ENCODE data around the gene PATE3.

The PATE3 gene

DNA sequence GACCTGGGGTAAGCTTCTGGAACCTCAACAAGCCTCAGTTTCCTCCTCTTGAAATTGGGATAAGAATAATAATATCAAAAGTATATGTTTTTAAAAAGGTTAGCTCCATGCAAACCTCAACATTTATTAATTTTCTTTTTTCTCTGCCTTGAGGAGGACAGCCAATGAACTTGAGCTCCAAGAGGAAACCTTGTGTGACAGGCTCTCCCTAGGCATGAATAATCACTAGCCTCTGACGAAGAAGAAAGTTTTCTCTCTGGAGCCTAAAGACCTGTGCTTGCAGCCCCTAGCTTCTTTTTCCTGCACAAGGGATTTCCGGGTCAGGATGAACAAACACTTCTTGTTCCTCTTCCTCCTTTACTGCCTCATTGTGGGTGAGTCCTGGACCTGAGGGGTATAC lies at the start of gene PATE3:
Gene PATE3 (plus strand): TSS at position 301 of the 400 bp plus-strand sequence. CDS start 25 bp downstream, at position 326.
- DNase-seq, result no peak

DNA sequence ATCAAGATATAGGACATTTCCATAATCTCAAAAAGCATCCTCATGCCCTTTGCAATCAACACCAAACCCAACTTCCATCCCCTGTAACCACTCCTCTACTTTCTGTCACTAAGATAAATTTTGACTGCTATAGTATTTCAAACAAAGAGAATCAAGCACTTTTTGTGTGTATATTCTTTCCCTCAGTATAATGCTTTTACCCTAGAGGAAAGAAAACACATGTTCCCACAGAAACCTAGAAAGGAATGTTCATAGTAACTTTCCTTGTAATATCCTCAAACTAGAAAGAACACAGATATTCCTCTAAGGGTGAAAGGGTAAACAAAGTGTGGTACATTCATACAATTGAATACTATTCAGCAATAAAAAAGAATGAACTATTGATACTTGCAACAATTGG lies 47.3 kb upstream of the PATE3 start:
- DNase-seq, result no peak

DNA sequence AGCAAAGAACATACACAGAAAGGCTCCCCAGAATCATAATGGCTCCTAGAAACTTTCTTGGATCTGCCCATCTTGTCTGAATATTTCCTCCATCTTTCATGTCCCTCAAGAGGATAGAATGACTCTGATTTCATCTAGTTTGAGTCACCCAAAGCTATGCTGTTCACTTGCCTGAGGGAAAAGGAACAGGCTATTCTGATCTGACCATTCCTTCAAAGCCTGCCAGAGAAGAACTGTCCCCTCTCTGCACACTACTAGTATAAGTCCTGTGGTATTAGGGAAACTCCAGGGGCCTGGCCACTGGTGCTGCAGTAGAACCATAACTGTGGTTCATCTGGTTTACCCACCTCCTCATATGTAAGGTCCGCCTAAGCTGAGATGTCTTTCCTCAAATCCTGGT lies 44.2 kb upstream of the PATE3 start:
- no peak for DNase-seq

DNA sequence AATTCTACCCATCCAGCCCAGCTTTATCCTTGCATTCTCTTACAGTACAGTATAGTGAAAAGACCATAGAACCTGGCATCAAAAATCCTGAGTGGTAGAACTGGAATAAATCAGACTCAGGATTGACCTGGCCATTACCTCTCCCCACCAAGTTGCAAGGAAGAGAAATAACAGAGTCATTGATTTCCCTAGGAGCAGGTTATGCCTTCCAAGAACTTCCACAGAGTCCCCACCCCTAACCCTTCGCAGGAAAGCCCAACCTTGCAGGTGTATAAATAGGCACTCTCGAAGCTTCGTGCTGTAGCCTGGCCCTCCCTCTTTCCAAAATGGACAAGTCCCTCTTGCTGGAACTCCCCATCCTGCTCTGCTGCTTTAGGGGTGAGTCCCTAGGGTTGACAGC lies 41.9 kb upstream of the PATE3 start, which contains the start of gene PATE1:
Gene PATE1 (plus strand): TSS at position 301 of the 400 bp plus-strand sequence. CDS start 26 bp downstream, at position 327.
- DNase-seq, result no peak

DNA sequence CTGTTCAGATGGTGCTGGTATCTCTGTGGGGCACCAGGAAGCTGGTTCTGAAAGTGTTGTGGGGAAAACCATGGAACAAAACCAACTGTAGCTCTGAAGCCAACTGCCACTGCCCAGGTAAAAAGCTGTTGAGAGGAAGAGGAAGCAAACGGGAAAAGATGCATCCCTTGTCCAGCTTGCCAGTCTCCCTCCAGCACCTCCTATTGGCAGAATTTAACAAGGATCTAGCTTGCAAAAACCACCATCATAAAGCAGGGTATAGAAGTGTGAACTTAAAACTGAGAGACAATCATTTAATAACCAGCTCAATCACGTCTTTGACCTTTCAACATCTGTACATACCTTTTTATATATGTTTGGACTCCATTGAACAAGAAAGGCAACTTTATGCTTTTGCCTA lies 37.3 kb upstream of the PATE3 start:
- DNase-seq, result no peak

- no peak for DNase-seq
Measured at GRCh38 chr11:125756050-125756449, 31.9 kb upstream of the PATE3 start.

- no peak for DNase-seq
Measured at GRCh38 chr11:125762445-125762844, 25.5 kb upstream of the PATE3 start.

- DNase-seq, result no peak
Measured at GRCh38 chr11:125763483-125763882, 24.4 kb upstream of the PATE3 start.

DNA sequence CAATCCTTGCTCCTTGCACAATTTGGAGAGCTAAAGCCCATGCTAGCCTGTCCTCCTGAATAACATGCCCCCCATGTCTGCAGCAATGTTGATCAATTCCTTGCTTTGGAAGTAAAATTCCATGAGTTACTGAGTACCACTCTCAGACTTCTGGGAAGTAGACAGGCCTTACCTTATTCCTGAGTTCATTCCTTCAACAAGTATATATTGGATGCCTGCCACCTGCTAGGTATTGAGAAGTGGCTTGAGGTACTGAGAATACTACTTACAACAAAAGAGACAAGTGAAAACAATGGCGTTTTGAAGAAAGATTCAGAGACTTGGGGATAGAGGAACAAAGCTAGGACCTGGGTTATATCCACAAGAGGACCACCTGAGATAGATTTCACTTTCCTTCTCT lies 21.7 kb upstream of the PATE3 start:
- no peak for DNase-seq

DNA sequence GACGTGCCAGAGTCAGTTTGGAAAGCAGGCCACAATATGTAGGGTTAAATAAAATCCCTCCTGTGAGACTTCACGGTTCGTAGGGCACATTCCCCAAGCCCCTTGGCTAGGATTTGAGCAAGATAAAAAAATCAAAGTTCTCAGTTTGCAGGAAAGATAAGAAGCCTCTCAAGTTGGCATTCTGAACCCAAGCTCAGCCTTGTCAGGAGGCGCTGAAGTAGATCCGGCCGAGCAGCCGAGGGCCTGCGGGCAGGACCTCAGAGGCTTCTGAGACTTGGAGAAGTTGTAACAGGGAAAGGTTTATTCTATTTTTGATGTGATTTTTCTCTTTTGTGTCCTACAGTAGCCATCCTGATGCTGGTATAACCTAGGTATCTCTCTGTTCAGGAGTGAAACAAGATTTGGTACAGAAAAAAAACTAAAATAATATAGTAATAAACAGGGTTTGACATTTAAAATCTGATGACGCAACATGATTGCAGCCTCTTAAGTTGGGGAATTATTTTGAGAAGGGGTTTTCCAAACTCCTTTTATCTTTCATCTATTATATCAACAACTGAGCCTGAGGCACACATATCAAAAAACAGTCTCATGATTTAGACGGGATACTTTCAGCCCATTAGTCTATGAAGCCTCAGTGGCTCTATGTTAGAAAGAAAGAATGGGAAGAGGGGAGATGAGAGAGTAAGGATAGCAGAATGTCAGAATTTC lies 19.4 kb upstream of the PATE3 start:
- no peak for DNase-seq

- DNase-seq, result no peak
Measured at GRCh38 chr11:125770583-125770982, 17.3 kb upstream of the PATE3 start.

DNA sequence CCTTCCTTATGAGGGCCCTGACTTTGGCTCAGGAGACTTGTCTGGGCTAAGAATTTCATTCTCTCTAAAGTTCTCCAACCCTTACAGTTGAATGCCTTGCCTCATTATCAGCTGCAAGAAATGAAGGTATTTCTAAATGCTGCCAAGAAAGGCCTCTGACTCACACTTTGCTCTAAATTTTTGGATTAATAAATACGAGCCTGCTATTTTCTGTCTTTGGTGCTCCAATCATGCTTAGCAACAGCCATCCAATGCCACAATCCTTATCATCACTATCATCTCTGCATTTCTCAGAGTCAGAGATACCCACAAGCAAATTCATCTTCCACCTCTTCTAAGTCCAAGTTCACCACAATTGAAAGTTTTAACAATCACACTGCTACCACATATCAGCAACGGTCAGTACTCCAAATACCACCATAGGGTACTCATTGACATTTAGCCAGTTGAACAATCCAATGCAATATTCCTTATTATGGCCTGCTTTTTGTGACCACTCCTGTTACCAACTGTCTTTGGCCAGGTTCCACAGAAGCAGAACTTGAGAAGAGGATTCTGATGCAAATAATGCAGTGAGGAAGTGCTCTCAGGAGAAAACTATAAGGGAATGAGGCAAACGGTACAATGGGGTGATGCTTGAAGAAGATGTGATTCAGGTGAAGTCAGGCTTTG lies 15.0 kb upstream of the PATE3 start:
- DNase-seq, result no peak

GRCh38 chr11:125773516-125773915 lies 14.4 kb upstream of the PATE3 start:
- DNase-seq, result no peak

- no peak for DNase-seq
Measured at GRCh38 chr11:125777309-125777708, 10.6 kb upstream of the PATE3 start.

DNA sequence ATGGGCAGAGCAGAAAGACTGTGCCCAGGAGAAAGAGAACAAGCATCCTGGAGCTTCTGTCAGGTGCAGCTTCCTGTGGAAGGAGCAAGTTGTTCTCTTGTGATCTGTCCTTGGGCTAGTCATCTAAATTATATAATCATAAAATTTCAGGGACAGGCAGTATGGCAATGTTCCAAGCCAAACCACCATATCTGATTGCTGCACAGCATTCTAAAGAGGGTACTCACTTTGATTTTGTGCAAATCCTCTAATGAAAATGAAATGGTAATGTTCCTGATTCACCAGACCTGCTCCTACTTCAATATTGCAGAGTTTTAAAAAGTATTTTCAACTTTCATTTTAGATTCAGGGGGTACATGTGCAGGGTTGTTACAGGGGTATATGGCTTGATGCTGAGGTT lies 9.2 kb upstream of the PATE3 start, which contains the start of gene PATE2:
Gene PATE2 (minus strand): TSS at position 101 of the 400 bp plus-strand sequence. CDS start 55 bp downstream, at position 46.
- DNase-seq, result no peak

GRCh38 chr11:125784678-125785077 lies 3.2 kb upstream of the PATE3 start:
- no peak for DNase-seq

- no peak for DNase-seq
Measured at GRCh38 chr11:125790825-125791224, 2.9 kb downstream of the PATE3 start.

DNA sequence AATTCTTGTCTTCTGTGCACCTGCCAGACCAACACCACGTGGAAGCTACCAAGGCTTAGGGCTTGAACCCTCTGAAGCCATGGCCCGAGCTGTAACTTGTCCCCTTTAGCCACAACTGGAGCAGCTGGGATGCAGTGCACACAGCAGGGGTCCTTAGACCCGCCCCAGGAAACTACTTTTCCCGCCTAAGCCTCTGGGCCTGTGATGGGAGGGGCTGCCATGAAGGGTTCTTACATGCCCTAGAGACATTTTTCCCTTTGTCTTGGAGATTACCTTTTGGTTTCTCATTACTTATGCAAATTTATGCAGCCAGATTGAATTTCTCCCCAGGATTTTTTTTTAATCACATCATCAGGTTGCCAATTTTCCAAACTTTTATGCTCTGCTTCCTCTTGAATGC lies 9.7 kb downstream of the PATE3 start:
- DNase-seq, result no peak

DNA sequence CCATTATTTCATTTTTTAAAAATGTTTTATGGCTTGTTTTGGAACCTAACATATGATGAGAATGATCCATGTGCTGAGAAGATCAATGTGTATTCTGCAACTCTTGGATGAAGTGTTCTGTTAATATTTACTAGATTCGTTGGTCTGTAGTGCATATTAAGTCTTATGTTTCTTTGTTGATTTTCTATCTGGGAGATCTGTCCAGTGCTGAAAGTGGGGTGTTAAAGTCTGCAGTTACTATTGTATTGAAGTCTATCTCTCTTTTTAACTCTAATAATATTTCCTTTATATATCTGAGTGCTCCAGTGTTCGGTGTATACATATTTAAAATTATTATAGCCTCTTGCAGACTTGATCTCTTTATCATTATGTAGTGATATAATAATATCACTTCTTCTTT lies 11.9 kb downstream of the PATE3 start:
- no peak for DNase-seq

DNA sequence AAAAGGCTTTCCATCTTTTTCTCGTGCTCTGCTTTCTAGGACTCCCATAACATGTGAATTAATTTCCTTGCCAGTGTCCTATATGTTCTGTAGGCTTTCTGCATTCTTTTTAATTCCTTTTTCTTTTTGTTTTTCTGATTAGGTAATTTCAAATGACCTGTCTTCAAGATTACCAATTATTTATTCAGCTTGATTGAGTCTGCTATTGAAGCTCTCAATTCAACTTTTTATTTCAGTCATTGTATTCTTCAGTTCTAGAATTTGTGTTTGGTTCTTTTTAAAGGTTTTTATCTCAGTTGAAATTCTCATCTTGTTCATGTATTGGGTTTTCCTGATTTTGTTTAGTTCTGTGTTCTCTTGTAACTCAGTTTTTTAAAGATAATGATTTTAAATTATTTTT lies 14.5 kb downstream of the PATE3 start:
- DNase-seq, result no peak

GRCh38 chr11:125807909-125808308 lies 20.0 kb downstream of the PATE3 start:
- DNase-seq, result no peak

DNA sequence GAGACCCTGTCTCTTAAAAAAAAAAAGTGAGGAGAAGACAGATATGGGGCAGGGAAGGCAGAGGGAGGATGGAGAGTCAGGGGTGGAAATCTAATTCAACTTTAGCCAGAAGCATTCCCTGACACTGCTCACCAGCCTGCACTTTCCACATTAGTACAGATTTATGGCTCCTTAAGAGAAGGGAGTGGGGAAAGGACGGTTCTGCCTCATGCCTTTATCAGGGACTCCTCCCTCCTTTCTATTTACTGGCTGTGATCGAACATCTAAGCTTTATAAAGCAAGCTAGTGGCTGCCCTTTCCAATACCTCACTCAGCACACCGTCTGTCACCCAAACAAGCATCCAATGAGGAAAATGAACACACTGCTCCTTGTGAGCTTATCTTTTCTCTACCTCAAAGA lies 45.1 kb downstream of the PATE3 start, which contains the start of gene PATE4:
Gene PATE4 (plus strand): TSS at position 301 of the 400 bp plus-strand sequence. CDS start 44 bp downstream, at position 345.
- DNase-seq, result no peak

DNA sequence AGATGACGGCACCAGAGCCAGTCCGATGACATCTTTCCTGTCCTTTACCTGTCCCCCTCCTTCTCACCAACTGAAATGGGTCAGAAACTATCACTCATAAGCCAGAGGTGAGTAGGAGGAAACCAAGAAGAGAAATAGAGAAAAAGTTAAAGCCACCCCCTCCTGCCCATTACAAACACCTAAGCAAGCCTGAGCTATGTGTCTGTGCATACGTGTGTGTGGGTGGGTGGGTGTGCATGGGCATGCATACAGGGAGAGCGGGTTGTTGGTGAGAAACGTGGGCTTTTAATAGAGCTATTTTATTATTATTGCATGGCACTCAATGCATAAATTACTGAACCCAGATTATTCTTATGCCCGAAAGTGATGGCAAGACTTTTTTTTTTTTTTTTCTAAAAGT lies 47.8 kb downstream of the PATE3 start:
- DNase-seq, result no peak

Data from CD4-positive, alpha-beta T cell treated with Interferon alpha-2 for 1 hour (primary cell).